WERI-Rb-1 (cell line): ENCODE data around the gene GRB7.
A peak's percentile ranks its signal among the peaks of the same experiment; 100 is the strongest.

Experiments
- DNase-seq: peaks from one replicate; pipeline ENCODE4 v3.0.0-alpha.2; 2020
- H3K27ac ChIP-seq: fragments of 250-450 bp; sonication (Bioruptor Pico); 2 replicates; pipeline ENCODE4 v1.5.1; 2020; ENCODE audit warnings: mild to moderate bottlenecking, moderate library complexity
- H3K27me3 ChIP-seq: fragments of 250-450 bp; sonication (Bioruptor Pico); 2 replicates; pipeline ENCODE4 v1.5.1; 2021; ENCODE audit warnings: mild to moderate bottlenecking, low read depth, moderate library complexity; ENCODE audit not compliant: insufficient read depth, severe bottlenecking
- H3K36me3 ChIP-seq: fragments of 250-450 bp; sonication (Bioruptor Pico); 2 replicates; pipeline ENCODE4 v1.5.1; 2020; ENCODE audit warnings: mild to moderate bottlenecking, moderate library complexity
- H3K4me3 ChIP-seq: 2 replicates; pipeline ENCODE4 v1.5.1; 2011; ENCODE audit warnings: low read depth, mild to moderate bottlenecking, control low read depth, low read length
- H3K9me3 ChIP-seq: fragments of 250-450 bp; sonication (Bioruptor Pico); 2 replicates; pipeline ENCODE4 v1.5.1; 2021; ENCODE audit warnings: mild to moderate bottlenecking, moderate library complexity; ENCODE audit not compliant: severe bottlenecking
- TF ChIP-seq, protein P1 (sequence below): IDR thresholded peaks from 2 replicates; pipeline ENCODE4 v1.5.1; 2011; ENCODE audit warnings: low read depth, mild to moderate bottlenecking, control low read depth, inconsistent platforms, low read length

Gene GRB7

DNA sequence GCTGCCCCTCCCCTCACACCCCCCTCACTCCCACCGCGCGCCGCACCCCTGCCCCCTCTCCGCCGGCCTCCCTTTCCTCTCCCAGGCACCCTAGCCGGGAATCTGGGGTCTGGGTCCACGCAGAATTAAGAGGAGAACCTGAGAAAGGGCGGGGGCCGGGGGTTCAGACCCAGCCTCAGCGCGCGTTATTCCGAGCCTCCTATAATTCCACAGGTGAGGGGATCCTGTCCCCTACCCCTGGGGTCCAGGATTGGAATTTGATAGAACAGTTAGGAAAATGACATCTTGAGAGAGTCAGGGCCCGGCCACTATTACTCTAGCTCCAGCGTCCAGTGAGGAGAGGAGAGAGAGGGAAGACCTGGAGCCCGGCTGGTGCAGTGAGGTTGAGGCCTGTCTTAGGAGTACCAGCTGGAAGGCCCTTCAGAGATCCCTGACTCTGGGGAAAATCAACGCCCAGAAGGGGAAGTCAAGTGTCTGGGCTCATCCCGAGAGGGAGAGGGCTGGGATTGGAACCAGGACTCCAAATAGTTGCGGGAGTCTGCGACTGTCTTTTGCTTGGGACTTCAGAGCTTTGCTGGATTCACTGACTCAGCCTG, 17.3 kb downstream of the GRB7 start:
- Histone ChIP-seq H3K36me3 (no peaks in the 10 kb centered on the region), H3K9me3 (no peaks in the 10 kb centered on the region), H3K4me3 (peak overlapping the region; percentile 81), H3K27ac (no peak overlapping the region; the same call in 1 of the 2 replicates), H3K27me3 (no peaks in the 10 kb centered on the region)
- DNase-seq, result peak; percentile 46
- TF ChIP-seq, protein P1, sequence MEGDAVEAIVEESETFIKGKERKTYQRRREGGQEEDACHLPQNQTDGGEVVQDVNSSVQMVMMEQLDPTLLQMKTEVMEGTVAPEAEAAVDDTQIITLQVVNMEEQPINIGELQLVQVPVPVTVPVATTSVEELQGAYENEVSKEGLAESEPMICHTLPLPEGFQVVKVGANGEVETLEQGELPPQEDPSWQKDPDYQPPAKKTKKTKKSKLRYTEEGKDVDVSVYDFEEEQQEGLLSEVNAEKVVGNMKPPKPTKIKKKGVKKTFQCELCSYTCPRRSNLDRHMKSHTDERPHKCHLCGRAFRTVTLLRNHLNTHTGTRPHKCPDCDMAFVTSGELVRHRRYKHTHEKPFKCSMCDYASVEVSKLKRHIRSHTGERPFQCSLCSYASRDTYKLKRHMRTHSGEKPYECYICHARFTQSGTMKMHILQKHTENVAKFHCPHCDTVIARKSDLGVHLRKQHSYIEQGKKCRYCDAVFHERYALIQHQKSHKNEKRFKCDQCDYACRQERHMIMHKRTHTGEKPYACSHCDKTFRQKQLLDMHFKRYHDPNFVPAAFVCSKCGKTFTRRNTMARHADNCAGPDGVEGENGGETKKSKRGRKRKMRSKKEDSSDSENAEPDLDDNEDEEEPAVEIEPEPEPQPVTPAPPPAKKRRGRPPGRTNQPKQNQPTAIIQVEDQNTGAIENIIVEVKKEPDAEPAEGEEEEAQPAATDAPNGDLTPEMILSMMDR, result no peak

DNA sequence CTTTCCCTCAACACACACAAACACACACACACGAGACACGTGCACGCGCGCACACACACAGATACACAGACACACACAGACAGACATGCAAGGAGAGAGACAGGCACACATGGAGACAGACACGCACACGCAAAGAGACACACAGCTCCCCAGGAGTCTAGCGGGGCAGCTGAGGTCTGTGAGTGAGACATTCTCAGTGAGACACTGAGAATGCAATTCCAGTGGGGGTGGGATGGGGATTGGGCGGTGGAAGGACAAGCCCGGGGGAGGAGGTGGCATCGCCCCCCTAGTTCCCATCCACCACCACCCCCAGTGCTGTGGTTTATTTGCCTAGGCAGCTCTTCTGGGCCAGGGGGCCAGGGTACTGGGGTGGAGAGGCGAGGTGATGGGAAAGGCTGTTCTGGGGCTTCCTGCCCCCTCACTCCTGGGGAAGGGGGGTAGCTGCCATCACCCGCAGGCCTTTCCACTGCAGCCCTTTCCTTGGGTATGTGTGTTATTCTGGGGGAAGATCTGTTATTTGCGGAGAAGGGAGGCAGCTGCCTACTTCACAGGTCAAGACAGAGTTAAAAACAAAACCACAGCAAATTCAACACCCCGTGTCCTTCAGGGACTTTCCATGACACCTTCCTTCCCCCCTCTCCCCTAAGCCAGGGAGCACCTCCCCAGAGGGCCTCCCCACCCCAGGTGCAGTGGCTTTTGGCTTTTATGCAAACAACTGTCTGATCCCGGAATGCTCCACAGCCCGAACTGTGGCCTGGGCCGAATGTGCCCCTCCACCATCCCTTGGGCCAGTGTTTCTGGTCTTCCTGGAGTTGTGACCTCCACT, 18.0 kb downstream of the GRB7 start:
- H3K9me3 ChIP-seq, result no peaks in the 10 kb centered on the region
- TF ChIP-seq, protein P1, result no peak
- no peak overlapping the region for H3K4me3 ChIP-seq
- H3K27me3 ChIP-seq, result no peaks in the 10 kb centered on the region
- no peaks in the 10 kb centered on the region for H3K36me3 ChIP-seq
- H3K27ac ChIP-seq, result no peak overlapping the region
- DNase-seq, result no peak

DNA sequence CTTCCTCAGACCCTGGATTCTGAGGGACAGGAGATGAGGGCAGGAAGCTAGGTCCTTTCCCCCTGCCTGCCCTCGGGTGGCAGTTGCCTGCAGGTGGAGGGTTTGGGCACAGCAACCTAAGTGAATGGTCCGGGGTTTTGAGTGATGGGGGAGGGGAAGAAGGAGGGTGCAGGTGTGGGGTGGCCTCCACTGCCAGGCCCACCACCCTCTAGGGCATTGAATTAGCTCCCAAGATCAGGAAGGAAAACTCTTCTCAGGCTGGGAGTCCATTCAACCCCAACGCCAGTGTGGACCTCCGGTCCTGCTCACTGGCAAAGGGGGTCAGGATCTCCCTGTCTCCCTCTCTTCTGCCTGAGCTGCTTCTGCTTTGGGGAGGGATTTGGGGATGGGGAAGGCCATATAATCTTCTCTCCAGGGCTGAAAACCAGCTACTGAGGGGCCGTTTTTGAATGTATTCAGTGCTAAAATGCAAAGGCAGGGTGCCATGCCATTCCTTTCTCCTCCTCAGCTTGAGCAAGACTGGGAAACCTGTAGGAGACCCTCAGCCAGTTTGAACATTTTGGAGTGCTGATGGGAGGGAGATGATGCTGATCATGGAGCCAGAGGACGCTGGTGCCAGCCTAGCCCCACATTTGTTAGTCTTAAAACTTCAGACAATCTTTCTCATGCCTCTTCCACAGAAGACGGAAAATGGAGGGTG, 18.8 kb downstream of the GRB7 start:
- TF ChIP-seq, protein P1, result no peak
- no peaks in the 10 kb centered on the region for H3K36me3 ChIP-seq
- H3K27me3 ChIP-seq, result no peaks in the 10 kb centered on the region
- no peaks in the 10 kb centered on the region for H3K9me3 ChIP-seq
- H3K27ac ChIP-seq, result no peak overlapping the region
- DNase-seq, result no peak
- no peak overlapping the region for H3K4me3 ChIP-seq

DNA sequence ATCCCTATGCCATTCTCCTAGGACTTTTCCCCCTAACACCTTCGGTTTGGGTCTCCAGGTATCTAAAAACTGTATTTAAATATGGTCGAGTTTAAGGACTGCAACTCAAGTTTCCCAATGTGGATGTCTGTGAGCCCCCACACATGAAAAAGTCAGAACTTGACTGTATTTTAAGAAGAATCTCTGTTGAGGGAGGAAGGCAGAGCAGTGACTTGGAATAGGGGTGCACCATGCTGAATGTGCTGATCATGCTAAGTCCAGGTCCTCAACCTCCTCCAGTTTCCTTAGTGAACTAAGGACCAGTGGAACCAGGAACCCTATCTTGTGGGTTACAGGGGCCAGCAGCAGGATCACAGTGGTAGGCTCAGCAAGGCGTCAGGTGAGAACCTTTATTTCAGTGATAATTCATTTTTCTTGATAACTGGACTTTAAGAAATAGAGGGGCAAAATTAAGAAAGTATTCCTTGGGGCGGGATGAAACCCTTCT, 19.5 kb downstream of the GRB7 start:
- TF ChIP-seq, protein P1, result no peak
- Histone ChIP-seq H3K9me3 (no peaks in the 10 kb centered on the region), H3K4me3 (no peak overlapping the region), H3K27me3 (no peaks in the 10 kb centered on the region), H3K36me3 (no peaks in the 10 kb centered on the region), H3K27ac (no peak overlapping the region)
- DNase-seq, result no peak

DNA sequence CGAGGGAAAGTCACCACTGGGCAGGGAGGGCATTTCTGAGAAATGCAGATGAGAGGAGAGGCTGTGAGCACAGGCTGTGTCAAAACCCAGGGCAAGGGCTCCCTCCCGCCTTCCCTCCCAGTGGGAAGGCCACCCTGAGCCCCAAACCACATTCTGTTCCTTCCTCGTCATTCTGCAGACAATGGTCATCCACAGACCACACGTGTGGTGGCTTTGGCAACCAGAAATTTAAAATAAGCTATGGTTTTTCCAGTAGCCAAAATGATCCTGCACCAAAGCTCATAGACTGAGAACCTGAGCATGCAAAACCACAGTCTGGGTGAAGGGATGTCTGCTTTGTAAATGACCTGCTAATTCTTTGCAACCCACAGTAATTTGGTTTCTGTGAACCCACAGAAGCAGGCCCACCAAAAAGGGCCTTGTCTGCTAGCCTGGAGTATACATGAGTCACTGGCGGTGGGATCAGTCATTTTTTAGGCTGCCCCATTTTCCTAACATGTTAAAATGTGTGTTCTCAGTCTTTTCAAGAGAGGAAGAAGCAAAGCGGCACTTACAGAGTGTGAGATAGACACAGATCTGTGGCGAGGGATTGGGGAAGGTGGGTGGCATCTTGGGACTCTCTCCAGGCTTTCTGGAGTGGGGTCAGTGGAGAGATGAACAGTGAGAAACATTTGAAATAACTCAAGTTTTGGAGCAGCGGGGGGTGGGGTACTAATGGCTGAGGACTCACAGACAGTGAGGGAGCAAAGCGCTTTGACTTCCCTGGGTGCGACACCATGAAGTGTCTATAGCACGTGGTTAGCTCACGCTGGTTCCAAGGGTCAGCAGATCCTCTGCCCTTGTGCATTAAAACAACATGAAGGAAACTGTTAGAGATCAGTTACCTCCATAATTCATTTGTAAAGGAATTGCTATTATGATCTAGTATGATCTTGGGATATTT, 20.5 kb downstream of the GRB7 start:
- TF ChIP-seq, protein P1, result no peak
- Histone ChIP-seq H3K9me3 (no peaks in the 10 kb centered on the region), H3K36me3 (no peaks in the 10 kb centered on the region), H3K27ac (no peak overlapping the region), H3K4me3 (no peak overlapping the region), H3K27me3 (no peaks in the 10 kb centered on the region)
- DNase-seq, result no peak
